T-cell (primary cell): ENCODE data around the gene FMNL3. TPM values are rescaled to one million over a fixed set of nuclear protein-coding genes. Genes with fewer than 3 reads are reported as not detected.
"Not testable (repeated sequence)": the region's sequence is repeated elsewhere in the genome, so short reads cannot be mapped to it uniquely, and the experiment has no call there.

Experiments
- ATAC-seq, 4 experiments: fragments of 200-7000 bp in 3 of 4; fragments of 150-1000 bp in 1 of 4; cut with Tn5 transposase; replicated peaks in 1 of 4; 1 replicate in 3 of 4; 2 replicates in 1 of 4; pipeline ENCODE4 v1.10.0; 2021; ENCODE audit warnings: moderate library complexity in 3 of 4, mild to moderate bottlenecking in 2 of 4, moderate number of reproducible peaks in 1 of 4
- CTCF ChIA-PET, 2 donors: fragments of 300-600 bp; sonication (Branson Sonifier 250); formaldehyde crosslinking; loops; one replicate each; lab custom pipeline; 2022; ENCODE audit warnings: antibody characterized with exemption in 2 of 2; lab: Charles Lee
- POLR2A ChIA-PET, 2 donors: fragments of 300-600 bp; sonication (Branson Sonifier 250); formaldehyde crosslinking; loops; one replicate each; lab custom pipeline; 2022; ENCODE audit warnings: antibody characterized with exemption in 2 of 2; lab: Charles Lee
- DNase-seq, 35 experiments: peaks; one replicate each; pipeline versions ENCODE4 v3.0.0 to v3.0.0-alpha.2; 2013 to 2023
- H3K27ac ChIP-seq: one replicate; pipeline ENCODE4 v1.5.1; 2013; ENCODE audit warnings: low read length
- H3K27me3 ChIP-seq, 2 experiments: replicated peaks in 1 of 2; 1 replicate in 1 of 2; 2 replicates in 1 of 2; pipeline versions ENCODE4 v1.6.1 to v1.7.0; 2013; ENCODE audit warnings: low read length in 1 of 2, mixed read lengths in 1 of 2; ENCODE audit not compliant: control insufficient read depth in 2 of 2, insufficient read depth in 2 of 2; ENCODE audit errors: extremely low read depth in 1 of 2
- H3K36me3 ChIP-seq, 2 donors: 1 replicate in 1 of 2; 2 replicates in 1 of 2; pipeline versions ENCODE4 v1.6.1 to v1.7.0; 2013; ENCODE audit warnings: low read length in 1 of 2; ENCODE audit not compliant: control insufficient read depth in 2 of 2, insufficient read depth in 1 of 2; ENCODE audit errors: extremely low read depth in 1 of 2
- H3K4me1 ChIP-seq, 2 experiments: 1 replicate in 1 of 2; 2 replicates in 1 of 2; pipeline versions ENCODE4 v1.6.1 to v1.7.0; 2013; ENCODE audit warnings: low read length in 2 of 2, mixed read lengths in 1 of 2; ENCODE audit not compliant: insufficient read depth in 2 of 2, control insufficient read depth in 1 of 2; ENCODE audit errors: extremely low read depth in 1 of 2
- H3K4me3 ChIP-seq, 2 donors: 1 replicate in 1 of 2; 2 replicates in 1 of 2; pipeline versions ENCODE4 v1.5.1 to v1.7.0; 2013; ENCODE audit warnings: mild to moderate bottlenecking in 2 of 2, low read length in 1 of 2, moderate library complexity in 1 of 2; ENCODE audit not compliant: control insufficient read depth in 1 of 2; ENCODE audit errors: extremely low read depth in 1 of 2
- H3K9me3 ChIP-seq: 2 replicates; pipeline ENCODE4 v1.7.0; 2013
- H3K27ac Mint-ChIP-seq, 2 donors: one replicate each; pipeline ENCODE4 v1.8.0; 2020 to 2021; ENCODE audit warnings: mild to moderate bottlenecking in 2 of 2, mixed read lengths in 2 of 2
- H3K27me3 Mint-ChIP-seq, 2 donors: one replicate each; pipeline ENCODE4 v1.8.0; 2021 to 2022; ENCODE audit warnings: mixed read lengths in 2 of 2
- H3K36me3 Mint-ChIP-seq: one replicate; pipeline ENCODE4 v1.8.0; 2021; ENCODE audit warnings: mixed read lengths
- H3K4me1 Mint-ChIP-seq, 3 donors: one replicate each; pipeline ENCODE4 v1.8.0; 2020 to 2022; ENCODE audit warnings: mixed read lengths in 3 of 3, mild to moderate bottlenecking in 1 of 3
- H3K4me3 Mint-ChIP-seq, 3 donors: one replicate each; pipeline ENCODE4 v1.8.0; 2020 to 2022; ENCODE audit warnings: mild to moderate bottlenecking in 3 of 3, mixed read lengths in 3 of 3, moderate library complexity in 3 of 3
- H3K9me3 Mint-ChIP-seq, 3 donors: one replicate each; pipeline ENCODE4 v1.8.0; 2020 to 2022; ENCODE audit warnings: mixed read lengths in 3 of 3
- WGBS: methylation state at CpG from one replicate; pipeline ENCODE4 v1.1.5; 2013; ENCODE audit warnings: missing lambda C conversion rate; ENCODE audit not compliant: insufficient coverage; 5-methylcytosine and 5-hydroxymethylcytosine counted together
- total RNA-seq, 35 experiments: library from RNA in 6 of 35; stranded (reverse) in 6 of 35; fragments of 120-200 nt in 1 of 35; gene quantifications; one replicate each; pipeline versions ENCODE4 v1.2.1 to v1.2.4 and lab custom pipeline; 2013 to 2026

The FMNL3 gene
- total RNA-seq, 5 donors from 2014 or later (not counting 1 experiment from before 2014, with no cell fraction given), result 34.2 to 45.5 (median 41.1) TPM

DNA sequence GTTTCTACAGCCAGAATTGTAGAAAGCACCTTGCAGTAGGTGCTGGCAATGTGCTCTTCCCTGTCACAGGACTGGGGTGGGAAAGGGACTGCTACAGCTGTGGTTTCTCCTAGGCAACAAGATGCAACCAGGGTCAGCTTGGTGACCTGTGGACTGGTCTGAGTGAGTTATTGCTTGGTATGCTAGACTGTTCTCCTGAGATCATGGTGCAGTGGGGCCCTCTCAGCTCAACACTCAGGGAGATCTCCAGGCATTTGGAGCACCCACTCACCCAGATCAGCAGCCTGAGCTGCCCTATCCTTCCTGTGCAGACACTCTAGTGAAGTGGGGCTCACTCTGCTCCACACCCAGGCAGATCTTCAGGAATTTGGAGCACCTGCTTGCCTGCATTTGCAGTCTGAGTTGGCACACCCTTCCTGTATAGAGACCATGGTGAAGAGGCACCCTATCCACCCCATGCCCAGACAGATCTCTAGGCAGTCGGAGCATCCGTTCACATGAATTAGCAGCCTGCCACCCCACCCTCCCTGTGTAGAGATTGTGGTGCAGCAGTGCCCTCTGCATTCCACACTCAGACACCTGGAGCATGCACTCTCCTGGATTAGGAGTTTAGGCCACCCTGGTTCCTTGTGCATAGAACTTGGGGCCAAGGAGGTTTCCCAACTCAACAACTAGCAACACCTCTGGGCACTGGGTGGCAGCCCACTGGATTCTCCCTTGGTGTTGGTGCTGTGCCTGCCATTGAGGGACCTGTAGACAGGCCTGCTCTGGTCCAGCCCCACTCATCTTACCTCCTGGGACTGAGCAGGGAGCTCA is 97.9 kb downstream of the FMNL3 start:
- ATAC-seq (no peak), DNase-seq (no peak)
- WGBS, result 80% methylated on average over 1 of the region's 2 CpGs
- Mint-ChIP-seq H3K27me3 (peaks cover 6 to 9% of the 10 kb centered on the region in 2 donors), H3K9me3 (no peaks in the 10 kb centered on the region), H3K4me3 (no peak overlapping the region), H3K4me1 (peaks cover 0 to 6% (median 2%) of the 10 kb centered on the region in 3 donors), H3K36me3 (no peaks in the 10 kb centered on the region), H3K27ac (no peak overlapping the region)
- ChIA-PET CTCF (no interaction called here), POLR2A (no interaction called here)
- Histone ChIP-seq H3K9me3 (no peaks in the 10 kb centered on the region), H3K27me3 (peaks cover 0 to 17% of the 10 kb centered on the region in 2 experiments), H3K27ac (no peak overlapping the region), H3K36me3 (no peaks in the 10 kb centered on the region), H3K4me3 (no peak overlapping the region), H3K4me1 (no peaks in the 10 kb centered on the region)

DNA sequence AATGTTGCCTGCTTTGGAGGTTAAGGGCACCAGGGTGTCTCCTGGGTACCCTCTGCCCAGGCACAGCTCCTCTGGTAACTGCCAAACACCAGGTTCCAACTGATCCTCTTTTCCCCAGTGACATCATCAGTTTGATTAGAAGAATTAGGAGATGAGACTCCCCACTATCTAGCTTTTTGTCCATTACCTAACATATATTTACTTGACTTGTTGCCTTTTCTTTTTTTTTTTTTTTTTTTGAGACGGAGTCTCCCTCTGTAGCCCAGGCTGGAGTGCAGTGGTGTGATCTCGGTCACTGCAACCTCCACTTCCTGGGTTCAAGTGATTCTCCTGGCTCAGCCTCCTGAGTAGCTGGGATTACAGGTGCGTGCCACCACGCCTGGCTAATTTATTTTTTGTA is 101.7 kb downstream of the FMNL3 start, which contains the start of gene FAM186B:
FAM186B (minus strand) TSS at position 101 of the 400 bp plus-strand sequence. CDS start 162 bp downstream, outside the sequence.
- CTCF ChIA-PET, result interaction anchor here in 1 of 2 donors (0.6 kb wide), 2 partner anchors 107 to 539 kb away, joined by 3 to 4 read pairs; no protein-coding TSS in a partner anchor
- not testable (repeated sequence) for H3K27ac Mint-ChIP-seq

DNA sequence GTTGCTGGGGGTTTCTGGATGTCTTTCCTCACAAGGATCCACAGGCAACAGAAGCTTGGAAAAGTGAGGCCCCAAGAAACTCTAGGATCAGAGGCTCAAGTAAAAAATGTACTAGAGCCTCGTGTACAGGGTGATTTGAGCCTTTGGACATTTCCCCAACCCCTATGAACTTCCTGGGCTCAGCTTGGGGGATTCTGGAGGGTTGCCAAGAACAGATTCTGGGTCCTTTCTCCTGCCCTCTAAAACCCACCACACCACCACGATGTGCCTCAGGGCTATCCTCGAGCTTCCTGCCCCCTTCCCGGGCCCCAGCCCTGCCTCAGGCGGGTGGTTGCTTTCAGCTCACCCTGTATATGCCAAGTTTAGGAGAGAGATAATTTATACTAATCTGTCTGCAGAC is 102.3 kb downstream of the FMNL3 start:
- POLR2A ChIA-PET, result interaction anchor here in 1 of 2 donors (0.6 kb wide), 1 partner anchor 754 kb away, joined by 6 read pairs; no protein-coding TSS in a partner anchor
- no peak overlapping the region for H3K4me3 Mint-ChIP-seq

More for the DNA sequence above, 101.7 kb downstream of the FMNL3 start, which contains the start of gene FAM186B:
- H3K36me3 ChIP-seq, H3K4me3 Mint-ChIP-seq, H3K36me3 Mint-ChIP-seq, H3K27me3 ChIP-seq, H3K4me3 ChIP-seq, H3K9me3 ChIP-seq, ATAC-seq, DNase-seq, H3K27me3 Mint-ChIP-seq, H3K27ac ChIP-seq, H3K9me3 Mint-ChIP-seq, H3K4me1 ChIP-seq, H3K4me1 Mint-ChIP-seq: not testable (repeated sequence)
- WGBS, result no CpG with 5 or more reads among the region's 4 CpGs
- POLR2A ChIA-PET, result interaction anchor here in 1 of 2 donors (0.6 kb wide), 1 partner anchor 753 kb away, joined by 6 read pairs; no protein-coding TSS in a partner anchor

DNA sequence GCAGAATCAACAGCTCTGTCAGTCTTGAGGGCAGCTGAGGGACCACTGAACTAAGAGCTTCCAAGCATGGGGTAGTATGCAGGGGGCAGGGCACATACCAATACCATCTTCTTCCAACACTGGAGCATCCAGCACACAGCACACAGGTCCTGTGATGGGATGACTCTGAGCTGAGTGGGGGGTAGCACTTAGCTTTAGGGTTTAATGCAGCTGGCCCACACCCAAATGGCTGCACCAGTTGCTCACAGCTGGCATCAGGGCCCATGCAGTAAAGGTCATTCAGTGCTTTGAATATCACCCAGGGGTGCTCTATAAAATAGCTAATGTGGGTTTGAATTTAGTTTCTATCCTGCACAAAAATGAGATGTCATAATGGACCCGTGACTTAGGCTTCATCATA is 103.5 kb downstream of the FMNL3 start:
- POLR2A ChIA-PET, result no interaction called here
- Mint-ChIP-seq H3K4me1 (peaks cover 0 to 6% (median 2%) of the 10 kb centered on the region in 3 donors), H3K9me3 (no peaks in the 10 kb centered on the region), H3K27me3 (no peaks in the 10 kb centered on the region), H3K4me3 (no peak overlapping the region), H3K36me3 (no peaks in the 10 kb centered on the region), H3K27ac (no peak overlapping the region)
- ATAC-seq (no peak), DNase-seq (no peak)
- Histone ChIP-seq H3K27ac (no peak overlapping the region), H3K4me3 (no peak overlapping the region), H3K4me1 (no peaks in the 10 kb centered on the region), H3K9me3 (no peaks in the 10 kb centered on the region), H3K36me3 (no peaks in the 10 kb centered on the region), H3K27me3 (no peaks in the 10 kb centered on the region)
- CTCF ChIA-PET, result interaction anchor here in 1 of 2 donors (0.6 kb wide), 1 partner anchor 195 kb away, joined by 5 read pairs; no protein-coding TSS in a partner anchor
- no CpG with 5 or more reads among the region's 1 CpG for WGBS

More for the DNA sequence above, 102.3 kb downstream of the FMNL3 start:
- Histone ChIP-seq H3K36me3 (no peaks in the 10 kb centered on the region), H3K27me3 (peaks cover 0 to 8% of the 10 kb centered on the region in 2 experiments), H3K27ac (no peak overlapping the region), H3K9me3 (no peaks in the 10 kb centered on the region), H3K4me3 (no peak overlapping the region), H3K4me1 (no peaks in the 10 kb centered on the region)
- peaks cover 0 to 6% (median 2%) of the 10 kb centered on the region in 3 donors for H3K4me1 Mint-ChIP-seq
- no peak overlapping the region for H3K27ac Mint-ChIP-seq
- CTCF ChIA-PET, result interaction anchor here in 1 of 2 donors (0.6 kb wide), 2 partner anchors 108 to 538 kb away, joined by 3 to 4 read pairs; no protein-coding TSS in a partner anchor
- ATAC-seq (no peak), DNase-seq (no peak)
- H3K27me3 Mint-ChIP-seq, result peaks cover 0 to under 1% of the 10 kb centered on the region in 2 donors
- no CpG with 5 or more reads among the region's 5 CpGs for WGBS
- H3K36me3 Mint-ChIP-seq, result no peaks in the 10 kb centered on the region
- H3K9me3 Mint-ChIP-seq, result no peaks in the 10 kb centered on the region

DNA sequence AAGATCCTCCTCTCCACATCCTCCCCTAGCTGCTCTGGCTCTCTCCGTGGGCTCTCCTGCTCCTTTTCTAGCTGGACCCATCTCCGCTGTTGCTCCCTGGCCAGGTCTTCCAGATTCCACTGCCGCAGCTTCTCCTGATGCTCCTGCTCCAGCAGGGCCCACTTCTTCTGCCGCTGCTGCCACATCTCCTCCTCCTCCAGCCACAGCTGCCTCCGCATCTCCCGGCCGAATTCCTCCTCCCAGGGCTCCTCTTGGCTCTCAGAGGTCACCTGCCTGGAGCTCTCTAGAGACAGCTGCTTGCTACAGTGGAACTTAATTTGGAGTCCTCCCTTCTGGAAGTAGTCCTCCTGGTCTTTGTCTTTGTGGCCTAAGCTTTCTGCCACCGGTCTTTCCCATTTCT is 107.2 kb downstream of the FMNL3 start:
- H3K4me3 Mint-ChIP-seq, result no peak overlapping the region
- no peak overlapping the region for H3K27ac Mint-ChIP-seq
- Histone ChIP-seq H3K4me1 (no peaks in the 10 kb centered on the region), H3K36me3 (no peaks in the 10 kb centered on the region), H3K27ac (no peak overlapping the region), H3K9me3 (no peaks in the 10 kb centered on the region), H3K4me3 (no peak overlapping the region), H3K27me3 (no peaks in the 10 kb centered on the region)
- H3K27me3 Mint-ChIP-seq, result no peaks in the 10 kb centered on the region
- H3K36me3 Mint-ChIP-seq, result no peaks in the 10 kb centered on the region
- WGBS, result 97% methylated on average over 6 of the region's 8 CpGs
- peaks cover under 1 to 2% (median 1%) of the 10 kb centered on the region in 3 donors for H3K4me1 Mint-ChIP-seq
- ATAC-seq (no peak), DNase-seq (no peak)
- ChIA-PET CTCF (no interaction called here), POLR2A (no interaction called here)
- no peaks in the 10 kb centered on the region for H3K9me3 Mint-ChIP-seq

DNA sequence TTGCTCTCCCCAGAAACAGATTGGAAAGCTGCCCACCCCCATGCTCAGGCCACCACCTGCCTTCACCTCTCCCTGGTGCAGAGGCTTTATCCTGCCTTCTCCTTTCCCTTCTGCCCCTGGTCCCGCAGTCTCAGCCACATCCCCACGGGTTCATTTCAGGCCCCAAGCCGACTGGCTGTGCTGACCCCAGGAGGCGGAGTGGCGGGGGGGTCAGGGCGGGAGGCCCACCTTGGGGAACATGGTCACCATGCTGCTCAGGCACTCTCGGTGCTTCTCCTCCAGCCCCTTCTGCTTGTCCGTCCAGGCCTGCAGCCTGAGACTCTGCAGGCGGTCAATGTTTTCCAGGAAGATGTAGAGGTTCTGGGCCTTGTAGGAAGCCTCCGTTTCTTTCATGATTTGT is 108.7 kb downstream of the FMNL3 start:
- Mint-ChIP-seq H3K4me1 (peaks cover 0 to 2% (median 0%) of the 10 kb centered on the region in 3 donors), H3K27ac (no peak overlapping the region), H3K27me3 (no peaks in the 10 kb centered on the region), H3K9me3 (no peaks in the 10 kb centered on the region), H3K4me3 (no peak overlapping the region), H3K36me3 (no peaks in the 10 kb centered on the region)
- ATAC-seq, result no peak
- Histone ChIP-seq H3K4me3 (no peak overlapping the region), H3K9me3 (no peaks in the 10 kb centered on the region), H3K36me3 (no peaks in the 10 kb centered on the region), H3K4me1 (no peaks in the 10 kb centered on the region), H3K27me3 (no peaks in the 10 kb centered on the region), H3K27ac (no peak overlapping the region)
- no peak for DNase-seq
- ChIA-PET CTCF (no interaction called here), POLR2A (interaction anchor here in 1 of 2 donors (0.7 kb wide), 1 partner anchor 9 kb away, joined by 3 read pairs; no protein-coding TSS in a partner anchor)
- WGBS, result 85% methylated on average over 8 of the region's 10 CpGs
